Islet precursor cell (in vitro differentiated cells): ENCODE data around the gene BLZF1.
"Not testable (repeated sequence)": the region's sequence is repeated elsewhere in the genome, so short reads cannot be mapped to it uniquely, and the experiment has no call there.

Experiments used
- DNase-seq: peaks from one replicate; pipeline ENCODE4 v3.0.0-alpha.2; 2018

Gene BLZF1, protein sequence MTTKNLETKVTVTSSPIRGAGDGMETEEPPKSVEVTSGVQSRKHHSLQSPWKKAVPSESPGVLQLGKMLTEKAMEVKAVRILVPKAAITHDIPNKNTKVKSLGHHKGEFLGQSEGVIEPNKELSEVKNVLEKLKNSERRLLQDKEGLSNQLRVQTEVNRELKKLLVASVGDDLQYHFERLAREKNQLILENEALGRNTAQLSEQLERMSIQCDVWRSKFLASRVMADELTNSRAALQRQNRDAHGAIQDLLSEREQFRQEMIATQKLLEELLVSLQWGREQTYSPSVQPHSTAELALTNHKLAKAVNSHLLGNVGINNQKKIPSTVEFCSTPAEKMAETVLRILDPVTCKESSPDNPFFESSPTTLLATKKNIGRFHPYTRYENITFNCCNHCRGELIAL

DNA sequence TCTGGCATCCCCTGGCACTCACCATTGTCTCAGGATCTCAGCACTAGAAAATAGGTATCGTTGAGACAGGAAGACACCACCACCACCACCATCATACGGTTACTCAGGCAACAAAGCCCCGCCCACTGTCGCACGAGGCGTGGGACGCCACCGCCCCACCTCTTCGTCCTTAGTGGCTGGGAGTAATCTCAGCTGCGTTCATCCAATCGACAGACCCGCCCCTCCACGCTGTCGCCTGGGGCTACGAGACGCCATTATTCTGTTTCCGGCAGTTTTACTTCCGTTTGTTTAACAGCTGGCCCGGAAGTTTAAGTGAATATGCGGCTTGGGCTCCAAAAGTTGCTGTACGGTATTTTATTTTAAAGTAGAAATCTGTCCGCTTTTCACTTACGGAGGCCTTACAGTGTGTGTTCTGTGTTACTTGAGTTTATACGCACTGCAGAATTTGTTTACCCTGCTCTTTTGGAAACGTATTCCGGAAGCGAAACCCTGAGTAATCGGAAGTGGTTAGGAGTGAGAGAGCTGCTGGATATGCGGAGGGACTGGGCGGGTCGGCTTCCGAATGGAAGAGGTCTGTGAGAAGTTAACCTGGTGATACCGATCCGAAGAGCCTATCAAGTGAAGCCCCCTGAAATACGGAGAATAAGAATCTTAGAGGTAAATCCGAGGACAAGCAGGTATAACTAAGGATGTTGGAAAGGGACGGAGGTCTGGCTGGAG, at the start of gene BLZF1, which contains the start of gene NME7:
BLZF1 (plus strand) TSS at position 510 of the 720 bp plus-strand sequence. CDS start 1,328 bp downstream, outside the sequence.
NME7 (minus strand) TSS at position 112 of the 720 bp plus-strand sequence; CDS start at position 25, 87 bp downstream.
- peak; percentile 98 for DNase-seq

GRCh38 chr1:169318536-169319244, 49.3 kb upstream of the BLZF1 start:
- DNase-seq, result no peak

- DNase-seq, result no peak
Observed at GRCh38 chr1:169321539-169321938, 46.5 kb upstream of the BLZF1 start.

DNA sequence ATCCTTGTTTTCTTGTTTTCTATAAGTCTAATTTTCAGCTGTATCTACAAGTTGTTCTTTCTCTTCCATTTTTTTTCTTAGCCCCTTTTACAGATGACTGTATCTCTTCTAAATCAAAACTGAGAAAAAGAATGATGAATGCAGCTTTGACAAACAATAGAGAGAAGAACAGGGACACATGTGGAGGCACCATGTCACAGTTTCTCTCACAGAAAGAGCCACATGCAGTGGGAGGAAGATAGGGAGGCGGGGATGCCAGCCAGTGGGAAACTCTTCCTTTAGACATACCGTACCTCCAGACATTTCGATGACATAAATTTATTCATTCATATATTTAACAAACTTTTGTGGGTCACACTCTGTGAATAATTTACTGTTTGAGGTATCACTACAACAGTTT, 45.9 kb upstream of the BLZF1 start:
- no peak for DNase-seq

DNA sequence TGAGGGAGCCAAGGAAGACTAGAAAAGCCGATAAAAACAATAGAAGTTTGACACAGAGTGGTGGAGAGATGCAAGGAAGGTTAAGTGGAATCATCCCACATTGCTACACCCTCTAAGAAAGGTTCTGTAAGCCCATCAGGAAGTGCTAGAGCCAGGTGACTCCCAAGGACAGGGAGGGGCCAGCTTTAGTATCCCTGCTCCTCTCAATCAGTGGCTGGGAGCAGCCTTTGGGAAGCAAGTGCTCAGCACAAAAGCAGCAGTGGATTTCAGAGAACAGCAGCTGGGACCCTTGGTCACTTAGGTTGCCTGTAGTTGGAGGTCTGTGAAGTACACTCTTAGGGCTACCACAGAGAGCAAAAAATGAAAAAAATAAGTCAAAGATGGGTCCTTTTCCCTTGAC, 42.9 kb upstream of the BLZF1 start:
- DNase-seq, result peak; percentile 55

- DNase-seq, result no peak
Observed at GRCh38 chr1:169326261-169326955, 41.6 kb upstream of the BLZF1 start.

GRCh38 chr1:169326956-169327268, 41.1 kb upstream of the BLZF1 start:
- no peak for DNase-seq

DNA sequence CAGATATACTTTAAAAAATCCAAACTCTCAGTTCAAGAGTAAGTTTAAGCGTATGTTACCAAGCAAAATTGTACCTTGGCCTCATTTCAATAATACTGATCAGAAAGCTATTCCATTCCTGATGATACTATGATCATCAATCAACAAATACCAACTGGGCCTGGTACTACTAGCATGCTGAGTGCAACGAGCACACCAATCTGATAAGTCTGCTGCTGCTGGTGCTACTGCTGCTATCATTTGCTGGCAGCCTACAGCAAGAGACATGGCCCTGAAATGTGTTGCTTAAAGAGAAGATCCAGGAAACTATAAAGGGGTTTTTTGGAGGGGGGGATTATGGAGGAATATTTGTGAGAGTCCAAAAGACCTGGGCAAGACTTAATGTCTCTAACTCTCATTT, 40.1 kb upstream of the BLZF1 start:
- DNase-seq, result no peak

GRCh38 chr1:169329383-169329782, 38.6 kb upstream of the BLZF1 start:
- no peak for DNase-seq

GRCh38 chr1:169330927-169331326, 37.1 kb upstream of the BLZF1 start:
- DNase-seq, result no peak

- not testable (repeated sequence) for DNase-seq
Observed at GRCh38 chr1:169334727-169335126, 33.3 kb upstream of the BLZF1 start.

DNA sequence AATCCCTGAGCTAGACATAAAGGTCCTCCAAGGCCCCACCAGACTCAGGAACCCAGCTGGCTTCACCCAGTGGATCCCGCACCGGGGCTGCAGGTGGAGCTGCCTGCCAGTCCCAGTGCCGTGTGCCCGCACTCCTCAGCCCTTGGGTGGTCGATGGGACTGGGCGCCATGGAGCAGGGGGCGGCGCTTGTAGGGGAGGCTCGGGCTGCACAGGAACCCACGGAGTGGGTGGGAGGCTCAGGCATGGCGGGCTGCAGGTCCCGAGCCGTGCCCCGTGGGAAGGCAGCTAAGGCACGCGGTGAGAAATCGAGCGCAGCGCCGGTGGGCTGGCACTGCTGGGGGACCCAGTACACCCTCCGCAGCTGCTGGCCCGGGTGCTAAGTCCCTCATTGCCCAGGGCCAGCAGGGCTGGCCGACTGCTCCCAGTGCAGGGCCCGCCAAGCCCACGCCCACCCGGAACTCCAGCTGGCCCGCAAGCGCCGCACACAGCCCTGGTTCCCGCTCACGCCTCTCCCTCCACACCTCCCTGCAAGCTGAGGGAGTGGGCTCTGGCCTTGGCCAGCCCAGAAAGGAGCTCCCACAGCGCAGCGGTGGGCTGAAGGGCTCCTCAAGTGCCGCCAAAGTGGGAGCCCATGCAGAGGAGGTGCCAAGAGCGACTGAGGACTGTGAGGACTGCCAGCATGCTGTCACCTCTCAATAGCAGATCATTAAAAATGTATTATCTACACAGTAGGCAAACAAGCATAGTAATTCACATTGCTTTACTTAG, 30.9 kb upstream of the BLZF1 start:
- not testable (repeated sequence) for DNase-seq

GRCh38 chr1:169338617-169339016, 29.4 kb upstream of the BLZF1 start:
- no peak for DNase-seq

GRCh38 chr1:169339773-169340172, 28.2 kb upstream of the BLZF1 start:
- DNase-seq, result no peak

DNA sequence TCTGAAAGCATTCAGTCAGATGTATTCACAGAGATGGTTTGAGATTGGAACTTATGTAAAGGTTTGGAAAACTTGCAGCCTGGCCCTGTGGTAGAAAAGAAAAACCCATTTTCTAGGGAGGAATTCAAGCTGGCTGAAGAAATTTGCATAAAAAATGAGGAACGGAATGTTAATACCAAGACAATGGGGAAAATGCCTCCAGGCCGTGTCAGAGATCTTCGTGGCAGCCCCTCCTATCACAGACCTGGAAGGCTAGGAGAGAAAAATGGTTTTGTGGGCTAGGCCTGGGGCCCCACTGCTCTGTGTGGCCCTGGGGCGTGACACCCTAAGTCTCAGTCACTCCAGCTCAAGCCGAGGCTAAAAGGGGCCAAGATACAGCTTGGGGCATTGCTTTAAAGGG, 27.1 kb upstream of the BLZF1 start:
- no peak for DNase-seq

DNA sequence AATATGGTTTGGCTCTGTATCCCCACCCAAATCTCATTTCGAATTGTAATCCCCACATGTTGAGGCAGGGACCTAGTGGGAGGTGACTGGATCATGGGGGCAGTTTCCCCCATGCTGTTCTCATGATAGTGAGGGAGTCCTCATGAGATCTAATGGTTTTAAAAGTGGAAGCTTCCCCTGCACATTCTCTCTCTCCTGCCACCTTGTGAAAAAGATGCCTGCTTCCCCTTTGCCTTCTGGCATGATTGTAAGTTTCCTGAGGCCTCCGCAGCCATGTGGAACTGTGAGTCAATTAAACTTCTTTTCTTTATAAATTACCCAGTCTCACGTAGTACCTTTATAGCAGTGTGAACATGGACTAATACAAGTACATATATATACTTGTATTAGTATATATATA, 25.9 kb upstream of the BLZF1 start:
- not testable (repeated sequence) for DNase-seq

DNA sequence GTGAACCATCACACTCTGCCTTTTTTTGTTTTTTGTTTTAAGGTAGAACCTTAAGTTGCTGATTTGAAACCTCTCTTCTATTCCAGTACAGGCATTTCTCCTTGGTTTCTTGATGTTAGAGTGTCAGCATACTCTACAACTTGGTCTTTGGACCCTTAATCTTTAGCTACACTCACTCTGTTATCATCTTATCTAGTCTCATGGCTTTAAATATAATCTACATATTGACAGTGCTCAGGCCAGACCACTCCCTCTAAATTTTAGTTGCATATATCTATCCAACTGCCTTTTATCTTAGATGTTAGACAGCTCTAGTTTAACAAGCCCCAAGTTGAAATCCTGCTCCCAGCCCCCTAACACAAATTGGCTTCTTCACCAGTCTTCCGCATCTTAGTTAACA, 22.5 kb upstream of the BLZF1 start:
- no peak for DNase-seq

- no peak for DNase-seq
Observed at GRCh38 chr1:169346036-169346589, 21.9 kb upstream of the BLZF1 start.

GRCh38 chr1:169347688-169348382, 20.2 kb upstream of the BLZF1 start:
- no peak for DNase-seq

GRCh38 chr1:169348383-169349036, 19.5 kb upstream of the BLZF1 start:
- no peak for DNase-seq

- no peak for DNase-seq
Observed at GRCh38 chr1:169360415-169360814, 7.6 kb upstream of the BLZF1 start.
